Body of pancreas (tissue), 4 donors: ENCODE data around the gene ABHD4. TPM values are rescaled to one million over a fixed set of nuclear protein-coding genes. Genes with fewer than 3 reads are reported as not detected.

Source experiments
- ATAC-seq: fragments of 150-250 bp; one replicate; pipeline ENCODE4 v1.9.1; 2016
- DNase-seq, 4 donors: peaks; one replicate each; pipeline ENCODE4 v3.0.0-alpha.2; 2019
- H3K27ac ChIP-seq, 4 donors: fragments of 200-600 bp; sonication (generic); 1 replicate in 3 of 4; 2 replicates in 1 of 4; pipeline versions ENCODE4 v1.5.1 to v1.6.1; 2016 to 2019; ENCODE audit warnings: mild to moderate bottlenecking in 1 of 4, mixed read lengths in 1 of 4, moderate library complexity in 1 of 4
- H3K27me3 ChIP-seq, 2 donors: fragments of 200-600 bp; sonication (generic); one replicate each; pipeline ENCODE4 v1.6.0; 2016; ENCODE audit warnings: mild to moderate bottlenecking in 1 of 2
- H3K36me3 ChIP-seq, 2 donors: fragments of 200-600 bp; sonication (generic); replicated peaks in 1 of 2; 2 replicates each; pipeline ENCODE4 v1.5.1; 2016; ENCODE audit warnings: low read depth in 2 of 2; ENCODE audit not compliant: insufficient read depth in 1 of 2
- H3K4me1 ChIP-seq: fragments of 200-600 bp; sonication (generic); one replicate; pipeline ENCODE4 v1.6.0; 2016
- H3K4me3 ChIP-seq, 2 donors: fragments of 200-600 bp; sonication (generic); 1 replicate in 1 of 2; 2 replicates in 1 of 2; pipeline ENCODE4 v1.5.1; 2016 to 2019
- H3K9me3 ChIP-seq, 3 donors: fragments of 200-600 bp; sonication (generic); 1 replicate in 2 of 3; 2 replicates in 1 of 3; pipeline ENCODE4 v1.5.1; 2016
- POLR2A ChIP-seq, 3 donors: fragments of 450-650 bp; IDR thresholded peaks; one replicate each; pipeline ENCODE4 v1.6.1; 2016; ENCODE audit warnings: antibody characterized with exemption in 3 of 3, mild to moderate bottlenecking in 2 of 3
- WGBS, 2 donors: methylation state at CpG; one replicate each; pipeline ENCODE4 v1.1.5; 2017; 5-methylcytosine and 5-hydroxymethylcytosine counted together
- intact Hi-C: fragments of 100-400 bp; cut with DNase I; formaldehyde crosslinking; loops from one replicate; pipeline ENCODE4 v1.15.1; 2023
- total RNA-seq, 2 donors: library from RNA; depleted of rRNA; stranded (reverse); fragments of >200 nt; gene quantifications; one replicate each; pipeline ENCODE4 v1.1.0, GENCODE V29; 2016
- TF ChIP-seq, protein P1 (sequence below), 7 experiments: fragments of 450-650 bp in 4 of 7; fragments of 200-600 bp in 3 of 7; sonication (generic) in 3 of 7; IDR thresholded peaks; one replicate each; pipeline ENCODE4 v1.5.1; 2016 to 2019; ENCODE audit warnings: antibody characterized with exemption in 7 of 7

The ABHD4 gene
- total RNA-seq, 2 donors from 2014 or later: 11.9 to 28.3 TPM

DNA sequence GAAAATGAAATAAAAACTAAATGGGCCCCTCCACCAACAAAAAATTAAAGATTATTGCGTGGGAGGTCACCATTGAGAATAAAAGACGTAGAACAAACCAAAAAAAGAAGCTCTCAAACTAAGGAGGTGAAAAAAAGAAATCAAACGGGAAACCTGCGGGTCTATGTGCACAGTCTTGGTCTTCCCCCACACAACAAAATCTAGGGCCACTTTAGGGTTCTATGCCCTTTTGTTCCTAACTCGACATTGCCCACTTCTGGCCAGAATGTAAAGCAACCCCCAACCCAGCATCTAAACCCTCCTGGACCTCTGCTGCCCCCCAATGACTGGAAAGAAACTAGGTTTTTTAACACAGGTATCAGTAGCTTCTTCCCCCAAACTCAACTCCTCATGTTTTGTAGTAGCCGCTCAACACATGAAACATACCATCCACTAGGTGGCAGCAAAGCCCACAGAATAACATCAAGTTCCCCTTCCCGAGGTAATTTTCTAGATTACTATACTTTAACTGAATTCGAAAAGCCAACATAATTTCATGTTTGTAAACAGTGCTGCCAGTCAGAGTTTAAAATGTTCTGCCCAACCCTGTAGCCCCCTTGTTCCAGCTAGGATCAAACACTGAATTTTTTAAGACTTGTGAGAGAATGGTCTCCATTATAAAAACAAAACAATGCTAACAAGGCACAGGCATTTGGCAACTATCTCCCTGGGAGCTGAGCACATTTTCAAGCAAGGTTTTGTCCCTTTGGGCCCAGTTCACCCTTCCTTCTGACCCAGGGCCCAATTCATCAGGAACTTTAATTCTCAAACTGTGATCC lies 27.8 kb upstream of the ABHD4 start:
- intact Hi-C loops: loop anchor here (5.0 kb wide), 1 partner anchor 72 kb away; the partner anchor contains the start of gene OR6J1
- H3K4me1 ChIP-seq: peaks cover 35% of the 10 kb centered on the region
- TF ChIP-seq, protein P1, sequence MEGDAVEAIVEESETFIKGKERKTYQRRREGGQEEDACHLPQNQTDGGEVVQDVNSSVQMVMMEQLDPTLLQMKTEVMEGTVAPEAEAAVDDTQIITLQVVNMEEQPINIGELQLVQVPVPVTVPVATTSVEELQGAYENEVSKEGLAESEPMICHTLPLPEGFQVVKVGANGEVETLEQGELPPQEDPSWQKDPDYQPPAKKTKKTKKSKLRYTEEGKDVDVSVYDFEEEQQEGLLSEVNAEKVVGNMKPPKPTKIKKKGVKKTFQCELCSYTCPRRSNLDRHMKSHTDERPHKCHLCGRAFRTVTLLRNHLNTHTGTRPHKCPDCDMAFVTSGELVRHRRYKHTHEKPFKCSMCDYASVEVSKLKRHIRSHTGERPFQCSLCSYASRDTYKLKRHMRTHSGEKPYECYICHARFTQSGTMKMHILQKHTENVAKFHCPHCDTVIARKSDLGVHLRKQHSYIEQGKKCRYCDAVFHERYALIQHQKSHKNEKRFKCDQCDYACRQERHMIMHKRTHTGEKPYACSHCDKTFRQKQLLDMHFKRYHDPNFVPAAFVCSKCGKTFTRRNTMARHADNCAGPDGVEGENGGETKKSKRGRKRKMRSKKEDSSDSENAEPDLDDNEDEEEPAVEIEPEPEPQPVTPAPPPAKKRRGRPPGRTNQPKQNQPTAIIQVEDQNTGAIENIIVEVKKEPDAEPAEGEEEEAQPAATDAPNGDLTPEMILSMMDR (IDR thresholded peaks at IDR 0.05): peak; percentile 69 to 95 (median 88)
- no peak for TF ChIP-seq POLR2A (IDR thresholded peaks at IDR 0.05)
- DNase-seq (peak; percentile 79 to 87 (median 82)), ATAC-seq (peak; percentile 86)
- peak overlapping the region in 3 of 4 donors; percentile 53 to 76 (median 61) for H3K27ac ChIP-seq
- H3K36me3 ChIP-seq: peaks cover 0 to 10% of the 10 kb centered on the region in 2 donors
- no peaks in the 10 kb centered on the region for H3K27me3 ChIP-seq
- H3K4me3 ChIP-seq: no peak overlapping the region
- 21 to 22% methylated on average over 8 of the region's 8 CpGs for WGBS, 2 donors
- H3K9me3 ChIP-seq: no peaks in the 10 kb centered on the region

GRCh38 chr14:22572562-22573058 lies 25.5 kb upstream of the ABHD4 start:
- Histone ChIP-seq H3K27ac (peak overlapping the region in 3 of 4 donors; percentile 14 to 47 (median 26)), H3K4me1 (peaks cover 29% of the 10 kb centered on the region), H3K9me3 (no peaks in the 10 kb centered on the region), H3K27me3 (no peaks in the 10 kb centered on the region), H3K4me3 (no peak overlapping the region), H3K36me3 (peaks cover 0 to 8% of the 10 kb centered on the region in 2 donors)
- intact Hi-C loops: loop anchor here (5.0 kb wide), 1 partner anchor 70 kb away; the partner anchor contains the start of gene OR6J1
- no peak for DNase-seq
- TF ChIP-seq, protein P1 (IDR thresholded peaks at IDR 0.05): no peak
- no peak for TF ChIP-seq POLR2A (IDR thresholded peaks at IDR 0.05)
- ATAC-seq: peak; percentile 43
- 37 to 45% methylated on average over 1 of the region's 1 CpG for WGBS, 2 donors

- 91 to 94% methylated on average over 3 of the region's 3 CpGs for WGBS, 2 donors
- ATAC-seq (no peak), DNase-seq (no peak)
- Histone ChIP-seq H3K9me3 (no peaks in the 10 kb centered on the region), H3K4me1 (peaks cover 29% of the 10 kb centered on the region), H3K4me3 (no peak overlapping the region), H3K27me3 (no peaks in the 10 kb centered on the region), H3K27ac (no peak overlapping the region), H3K36me3 (peaks cover 0 to 8% of the 10 kb centered on the region in 2 donors)
- intact Hi-C loops: loop anchor here (5.0 kb wide), 1 partner anchor 68 kb away; the partner anchor contains the start of gene OR6J1
- TF ChIP-seq, protein P1 (IDR thresholded peaks at IDR 0.05): no peak
- no peak for TF ChIP-seq POLR2A (IDR thresholded peaks at IDR 0.05)
Measured at GRCh38 chr14:22573804-22574203, 24.3 kb upstream of the ABHD4 start.

GRCh38 chr14:22577334-22577908 lies 20.7 kb upstream of the ABHD4 start:
- no peaks in the 10 kb centered on the region for H3K9me3 ChIP-seq
- no peak for ATAC-seq
- intact Hi-C loops: no loop called here
- H3K27me3 ChIP-seq: no peaks in the 10 kb centered on the region
- peaks cover 29% of the 10 kb centered on the region for H3K4me1 ChIP-seq
- no peak overlapping the region for H3K27ac ChIP-seq
- DNase-seq: no peak
- H3K36me3 ChIP-seq: peaks cover 0 to 8% of the 10 kb centered on the region in 2 donors
- TF ChIP-seq POLR2A (IDR thresholded peaks at IDR 0.05): no peak
- TF ChIP-seq, protein P1 (IDR thresholded peaks at IDR 0.05): no peak
- 77 to 78% methylated on average over 6 of the region's 6 CpGs for WGBS, 2 donors
- H3K4me3 ChIP-seq: no peak overlapping the region
